PC-3 (cell line): Measurements from ENCODE around the gene TRIM4.

Experiments
- CTCF ChIP-seq: fragments of 300-600 bp; sonication (generic); conservative IDR thresholded peaks from 2 replicates; pipeline ENCODE4 v1.5.1; 2017; ENCODE audit warnings: antibody characterized with exemption, low read depth, mild to moderate bottlenecking, low read length
- EZH2 ChIP-seq: fragments of 300-600 bp; sonication (generic); IDR thresholded peaks from one replicate; pipeline ENCODE4 v1.6.1; 2017; ENCODE audit warnings: antibody characterized with exemption, mild to moderate bottlenecking, low read length; ENCODE audit not compliant: unreplicated experiment

GRCh38 chr7:99929730-99930053 lies 10.4 kb upstream of the TRIM4 start:
- TF ChIP-seq CTCF (no peak), EZH2 (no peak)
